Measurements from ENCODE around the gene ZDHHC14.

The ZDHHC14 gene

GRCh38 chr6:157607317-157608109 is 226.5 kb downstream of the ZDHHC14 start:
- no peaks in the 10 kb centered on the region for H4K20me1 ChIP-seq (ENCODE audit: control insufficient read depth, insufficient read depth, low read depth, low read length)
- H3K79me2 ChIP-seq (ENCODE audit: control insufficient read depth, low read length), result no peaks in the 10 kb centered on the region

GRCh38 chr6:157608221-157609075 is 227.5 kb downstream of the ZDHHC14 start:
- Histone ChIP-seq H3K4me3 (ENCODE audit: low read length) (no peak overlapping the region), H3F3A (ENCODE audit: control insufficient read depth, insufficient read depth) (no peaks in the 10 kb centered on the region; the same call in 1 of the 2 replicates), H3K4me1 (ENCODE audit: control insufficient read depth, low read length) (peaks cover 35% of the 10 kb centered on the region), H3K9me3 (ENCODE audit: control insufficient read depth, insufficient read depth, low read length) (no peaks in the 10 kb centered on the region), H3K27me3 (ENCODE audit: control insufficient read depth, low read length) (no peaks in the 10 kb centered on the region), H3K36me3 (ENCODE audit: control insufficient read depth, low read length) (no peaks in the 10 kb centered on the region), H4K20me1 (ENCODE audit: control insufficient read depth, insufficient read depth, low read depth, low read length) (no peaks in the 10 kb centered on the region), H3K4me2 (ENCODE audit: low read length) (peak overlapping the region; percentile 52), H3K9me2 (replicated peaks; ENCODE audit: control insufficient read depth, low read length) (no peaks in the 10 kb centered on the region), H3K79me2 (ENCODE audit: control insufficient read depth, low read length) (no peaks in the 10 kb centered on the region), H3K27ac (ENCODE audit: low read depth, low read length) (no peak overlapping the region)
- TF ChIP-seq EZH2phosphoT487 (IDR thresholded peaks at IDR 0.05; ENCODE audit: borderline replicate concordance, low read length), result no peak
- no peak for TF ChIP-seq CTCF (IDR thresholded peaks at IDR 0.05; ENCODE audit: low read depth, low read length, poor library complexity, severe bottlenecking)

More at GRCh38 chr6:157607317-157608109, 226.5 kb downstream of the ZDHHC14 start:
- H3K4me3 ChIP-seq (ENCODE audit: low read length), result peak overlapping the region; percentile 10; the same call in 1 of the 2 replicates
- no peak for TF ChIP-seq EZH2phosphoT487 (IDR thresholded peaks at IDR 0.05; ENCODE audit: borderline replicate concordance, low read length)
- TF ChIP-seq CTCF (IDR thresholded peaks at IDR 0.05; ENCODE audit: low read depth, low read length, poor library complexity, severe bottlenecking), result no peak
- H3K27me3 ChIP-seq (ENCODE audit: control insufficient read depth, low read length), result no peaks in the 10 kb centered on the region
- H3K4me1 ChIP-seq (ENCODE audit: control insufficient read depth, low read length), result peaks cover 35% of the 10 kb centered on the region
- peak overlapping the region; percentile 24; the same call in 1 of the 2 replicates for H3K27ac ChIP-seq (ENCODE audit: low read depth, low read length)
- H3K9me3 ChIP-seq (ENCODE audit: control insufficient read depth, insufficient read depth, low read length), result no peaks in the 10 kb centered on the region
- H3K36me3 ChIP-seq (ENCODE audit: control insufficient read depth, low read length), result no peaks in the 10 kb centered on the region
- H3K9me2 ChIP-seq (replicated peaks; ENCODE audit: control insufficient read depth, low read length), result no peaks in the 10 kb centered on the region
- peak overlapping the region; percentile 52 for H3K4me2 ChIP-seq (ENCODE audit: low read length)
- H3F3A ChIP-seq (ENCODE audit: control insufficient read depth, insufficient read depth), result no peaks in the 10 kb centered on the region; the same call in 1 of the 2 replicates

GRCh38 chr6:157609117-157609516 is 228.1 kb downstream of the ZDHHC14 start:
- no peaks in the 10 kb centered on the region for H3K27me3 ChIP-seq (ENCODE audit: control insufficient read depth, low read length)
- no peaks in the 10 kb centered on the region for H4K20me1 ChIP-seq (ENCODE audit: control insufficient read depth, insufficient read depth, low read depth, low read length)
- H3K79me2 ChIP-seq (ENCODE audit: control insufficient read depth, low read length), result no peaks in the 10 kb centered on the region
- H3K4me1 ChIP-seq (ENCODE audit: control insufficient read depth, low read length), result peaks cover 39% of the 10 kb centered on the region
- no peak overlapping the region for H3K4me2 ChIP-seq (ENCODE audit: low read length)
- no peak overlapping the region for H3K4me3 ChIP-seq (ENCODE audit: low read length)
- H3K27ac ChIP-seq (ENCODE audit: low read depth, low read length), result no peak overlapping the region
- TF ChIP-seq CTCF (IDR thresholded peaks at IDR 0.05; ENCODE audit: low read depth, low read length, poor library complexity, severe bottlenecking), result no peak
- no peak for TF ChIP-seq EZH2phosphoT487 (IDR thresholded peaks at IDR 0.05; ENCODE audit: borderline replicate concordance, low read length)
- H3F3A ChIP-seq (ENCODE audit: control insufficient read depth, insufficient read depth), result no peaks in the 10 kb centered on the region; the same call in 1 of the 2 replicates
- H3K9me2 ChIP-seq (replicated peaks; ENCODE audit: control insufficient read depth, low read length), result no peaks in the 10 kb centered on the region
- no peaks in the 10 kb centered on the region for H3K9me3 ChIP-seq (ENCODE audit: control insufficient read depth, insufficient read depth, low read length)
- H3K36me3 ChIP-seq (ENCODE audit: control insufficient read depth, low read length), result no peaks in the 10 kb centered on the region
